GM18909 (cell line): ENCODE data around the gene TMEM11.

Experiments
- ATAC-seq: cut with Tn5 transposase; IDR thresholded peaks from one replicate; pipeline ENCODE4 v1.9.1; 2021; ENCODE audit warnings: mild to moderate bottlenecking; ENCODE audit not compliant: unreplicated experiment, poor library complexity

The TMEM11 gene

GRCh38 chr17:21186399-21187187 is 27.4 kb downstream of the TMEM11 start:
- ATAC-seq, result no peak

GRCh38 chr17:21185061-21185460 is 28.9 kb downstream of the TMEM11 start:
- ATAC-seq, result no peak

DNA sequence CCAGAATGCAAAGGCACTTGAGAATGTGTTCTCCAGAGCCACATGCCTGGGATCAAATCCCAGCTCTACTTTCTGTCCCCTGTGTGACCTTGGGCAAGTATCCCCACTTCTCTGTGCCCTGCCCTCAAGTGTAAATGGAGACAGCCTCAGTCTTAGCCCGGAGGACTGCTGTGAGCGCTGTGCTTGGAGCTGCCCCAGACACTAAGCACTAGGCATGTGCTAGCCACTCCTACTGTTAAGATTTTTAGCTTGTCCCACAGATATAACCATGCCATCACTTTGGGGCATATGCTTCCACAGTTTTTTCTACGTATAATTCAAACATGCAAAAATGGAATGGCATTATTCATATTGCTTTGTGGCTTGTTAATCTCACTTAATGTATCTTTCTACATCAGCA is 29.4 kb downstream of the TMEM11 start:
- no peak for ATAC-seq

DNA sequence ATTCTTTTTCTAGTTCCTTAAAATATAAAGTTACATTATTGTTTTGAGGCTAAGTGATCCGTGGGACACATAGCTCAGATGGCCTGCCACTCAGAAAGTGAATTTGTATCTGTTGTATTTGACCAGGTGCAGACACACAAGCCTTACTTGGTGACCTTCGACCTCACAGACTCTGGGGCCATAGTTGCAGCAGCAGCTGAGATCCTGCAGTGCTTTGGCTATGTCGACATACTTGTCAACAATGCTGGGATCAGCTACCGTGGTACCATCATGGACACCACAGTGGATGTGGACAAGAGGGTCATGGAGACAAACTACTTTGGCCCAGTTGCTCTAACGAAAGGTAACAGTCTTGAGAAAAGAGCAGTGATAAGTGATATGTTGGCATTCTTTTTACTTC is 30.5 kb downstream of the TMEM11 start:
- no peak for ATAC-seq

- ATAC-seq, result no peak
Observed at GRCh38 chr17:21177854-21178600, 35.9 kb downstream of the TMEM11 start.

GRCh38 chr17:21177401-21177800 is 36.6 kb downstream of the TMEM11 start:
- no peak for ATAC-seq

DNA sequence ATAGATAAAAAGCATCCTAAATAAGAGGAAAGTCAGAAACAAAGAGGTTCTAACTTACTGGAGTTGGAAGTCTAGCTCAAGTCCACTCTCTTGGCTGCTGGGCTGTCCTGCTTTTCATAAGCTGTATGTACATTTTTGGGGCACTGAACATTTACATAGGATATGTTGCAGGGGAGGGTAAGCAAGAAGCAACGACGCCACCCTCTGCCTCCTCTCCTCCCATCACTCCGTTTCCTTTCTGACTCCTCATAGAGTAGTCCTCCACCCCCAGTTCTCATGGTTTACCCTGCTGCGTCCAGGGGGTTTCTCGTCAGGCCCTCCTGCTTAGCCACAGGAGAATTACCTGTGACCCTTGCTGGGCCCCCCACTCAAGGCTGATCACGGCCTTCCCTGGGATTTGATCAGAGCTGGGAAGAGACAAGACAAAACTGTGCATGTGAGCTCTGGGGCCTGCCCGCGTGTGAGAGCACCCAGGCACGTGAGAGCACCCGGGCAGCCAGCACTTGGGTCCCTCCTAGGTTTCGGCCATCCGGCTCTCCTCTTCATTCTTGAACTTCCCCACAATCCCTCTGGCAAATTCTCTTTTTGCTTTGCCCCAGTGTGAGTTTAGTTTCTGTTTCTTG is 37.1 kb downstream of the TMEM11 start:
- ATAC-seq, result no peak

DNA sequence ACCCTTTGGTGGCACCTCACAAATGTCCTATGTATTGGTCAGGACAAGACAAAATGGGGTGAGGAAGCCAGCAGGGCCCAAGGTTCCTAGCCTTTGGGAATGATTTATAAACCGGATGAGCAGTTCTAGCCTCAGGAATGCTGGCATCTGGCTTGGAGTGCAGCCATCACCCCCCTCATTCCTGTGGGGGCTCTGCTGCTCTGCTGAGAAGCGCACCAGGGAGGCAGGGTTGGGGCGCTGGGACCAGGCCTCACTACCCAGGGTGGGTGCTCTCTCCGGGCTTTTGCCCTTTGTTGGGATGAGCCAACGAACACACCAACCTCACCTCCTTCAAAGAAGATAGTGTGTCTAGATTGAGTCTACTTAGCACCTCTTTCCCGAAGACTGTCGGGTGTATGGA is 39.2 kb downstream of the TMEM11 start:
- ATAC-seq, result no peak

DNA sequence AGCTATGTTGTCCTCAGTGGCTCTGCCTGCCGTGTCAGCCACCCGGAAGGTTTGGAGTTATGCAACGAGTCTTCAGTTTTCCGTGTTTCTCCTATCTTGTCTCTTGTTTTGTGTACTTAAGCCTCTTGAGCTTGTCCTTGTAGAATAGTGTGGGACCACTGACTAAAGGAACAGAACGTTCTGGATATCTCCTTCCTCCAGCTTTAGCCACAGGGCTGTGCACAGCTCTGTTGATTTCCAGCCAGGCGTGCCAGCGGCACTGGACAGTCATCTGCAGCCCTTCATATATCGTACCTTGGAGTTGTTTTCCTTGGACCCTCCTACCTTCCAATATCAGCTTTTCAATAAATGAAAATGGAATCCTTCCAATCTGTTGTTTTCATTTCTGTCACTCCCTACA is 39.8 kb downstream of the TMEM11 start:
- ATAC-seq, result no peak

- ATAC-seq, result no peak
Observed at GRCh38 chr17:21173543-21173942, 40.4 kb downstream of the TMEM11 start.

DNA sequence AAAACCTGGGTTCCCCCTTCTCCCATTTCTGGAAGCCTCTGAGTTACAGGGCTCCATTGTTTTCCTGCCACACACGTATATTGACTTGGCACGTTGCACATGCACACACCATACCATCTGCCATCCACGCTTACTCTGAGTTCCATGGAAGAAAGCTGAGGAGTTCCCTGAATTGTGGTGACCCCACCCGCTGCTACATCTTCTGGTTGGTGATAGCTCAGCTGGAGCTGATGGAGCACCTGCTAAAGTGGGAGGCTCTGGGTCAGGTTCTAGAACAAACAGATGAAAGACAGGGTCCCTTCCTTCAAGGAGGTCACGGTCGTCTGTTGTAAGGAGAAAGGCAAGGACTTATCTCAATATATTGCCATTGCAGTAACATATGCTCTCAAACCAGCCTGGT is 41.1 kb downstream of the TMEM11 start:
- no peak for ATAC-seq

GRCh38 chr17:21171970-21172510 is 41.9 kb downstream of the TMEM11 start:
- no peak for ATAC-seq

DNA sequence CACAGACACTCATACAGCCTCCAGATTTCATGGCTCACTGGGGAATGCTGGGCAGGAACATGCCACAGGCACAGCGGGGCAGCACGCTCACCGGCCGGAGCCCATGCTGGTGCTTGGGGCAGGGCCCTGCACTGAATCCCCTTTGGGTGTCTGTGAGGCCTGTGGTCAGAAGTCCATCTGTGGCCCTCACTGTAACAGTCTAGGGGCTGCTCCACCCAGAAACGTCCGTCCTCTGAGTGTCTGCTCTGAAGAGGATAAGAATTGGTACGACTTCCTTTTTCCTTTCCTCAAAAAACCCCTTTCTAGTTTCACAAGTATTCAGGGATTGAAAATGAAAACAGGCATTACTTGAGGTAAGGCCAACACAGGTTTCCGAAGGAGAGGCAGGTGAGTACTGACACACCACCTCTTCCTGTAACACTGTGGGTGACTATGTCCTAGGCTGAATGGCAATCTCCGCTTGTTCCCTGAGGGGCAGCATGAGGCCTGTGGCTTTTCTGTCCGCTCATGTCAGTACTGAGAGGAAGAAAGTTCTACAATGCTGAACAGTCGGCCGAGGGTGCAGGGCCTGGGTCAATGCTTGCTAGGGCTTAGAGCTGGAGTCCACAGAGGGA is 42.5 kb downstream of the TMEM11 start:
- ATAC-seq, result peak; percentile 72

DNA sequence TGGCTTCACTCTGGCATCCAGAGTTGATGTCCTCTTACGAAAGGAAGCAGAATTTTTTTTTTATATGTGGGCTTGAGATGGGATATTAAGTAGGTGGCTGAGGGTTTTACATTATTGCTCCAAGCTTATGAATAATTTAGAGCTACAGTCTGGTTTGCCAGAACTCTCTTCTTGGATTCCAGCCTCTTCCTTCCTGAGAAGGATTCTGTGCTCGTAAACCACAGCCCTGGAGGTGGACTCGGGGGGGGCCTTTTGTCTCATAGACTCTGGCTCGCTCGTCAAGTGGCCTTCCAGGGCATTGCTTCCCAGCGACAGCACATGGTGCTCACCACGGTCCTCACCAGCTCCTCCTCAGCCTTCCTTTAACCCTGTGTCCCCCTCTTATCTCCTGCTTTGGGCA is 43.2 kb downstream of the TMEM11 start:
- ATAC-seq, result no peak

GRCh38 chr17:21169496-21169895 is 44.5 kb downstream of the TMEM11 start:
- no peak for ATAC-seq

DNA sequence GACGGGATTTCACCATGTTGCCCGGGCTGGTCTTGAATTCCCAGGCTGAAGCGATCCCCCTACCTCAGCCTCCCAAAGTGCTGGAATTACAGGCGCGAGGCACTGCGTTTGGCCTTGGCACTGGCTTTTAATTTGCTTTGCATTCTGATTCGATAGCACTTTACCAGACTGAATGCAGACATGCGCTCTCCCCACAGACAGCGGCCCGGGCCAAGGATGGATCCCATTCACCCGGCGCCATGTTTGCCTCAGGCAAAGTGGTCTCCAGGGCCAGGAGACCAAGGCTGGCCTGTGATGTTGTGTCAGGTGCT is 45.5 kb downstream of the TMEM11 start:
- ATAC-seq, result no peak

- ATAC-seq, result no peak
Observed at GRCh38 chr17:21167303-21167702, 46.7 kb downstream of the TMEM11 start.

DNA sequence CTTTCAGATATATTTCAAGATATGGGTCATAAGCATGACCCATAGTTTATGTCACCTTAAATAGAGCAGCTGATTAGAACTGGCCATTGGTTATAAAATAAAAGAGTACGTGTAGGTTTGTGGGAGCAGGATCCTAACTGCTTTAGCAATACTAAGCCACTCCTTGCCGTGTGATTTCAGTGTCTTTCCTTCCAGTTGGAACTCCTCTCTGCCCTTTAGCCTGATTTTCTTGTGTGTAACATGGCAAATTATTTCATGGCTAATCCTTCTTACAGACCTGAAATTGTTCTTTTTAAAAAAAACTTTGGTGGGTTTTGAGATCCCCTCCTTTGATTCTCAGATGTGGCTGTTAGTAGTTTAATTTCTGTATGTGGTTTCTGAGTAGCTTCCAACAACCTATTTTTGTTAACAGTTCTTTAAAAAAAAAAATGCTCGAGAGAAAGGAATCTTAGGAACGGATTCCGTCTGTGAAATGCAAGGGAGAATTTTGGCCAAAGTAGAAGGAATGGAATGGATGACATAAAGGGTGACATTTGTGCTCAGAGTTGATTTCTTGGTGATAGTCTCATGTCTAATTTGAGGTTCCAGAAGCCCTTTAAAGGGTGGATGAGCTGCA is 47.3 kb downstream of the TMEM11 start:
- no peak for ATAC-seq

GRCh38 chr17:21165922-21166594 is 47.9 kb downstream of the TMEM11 start:
- ATAC-seq, result no peak

DNA sequence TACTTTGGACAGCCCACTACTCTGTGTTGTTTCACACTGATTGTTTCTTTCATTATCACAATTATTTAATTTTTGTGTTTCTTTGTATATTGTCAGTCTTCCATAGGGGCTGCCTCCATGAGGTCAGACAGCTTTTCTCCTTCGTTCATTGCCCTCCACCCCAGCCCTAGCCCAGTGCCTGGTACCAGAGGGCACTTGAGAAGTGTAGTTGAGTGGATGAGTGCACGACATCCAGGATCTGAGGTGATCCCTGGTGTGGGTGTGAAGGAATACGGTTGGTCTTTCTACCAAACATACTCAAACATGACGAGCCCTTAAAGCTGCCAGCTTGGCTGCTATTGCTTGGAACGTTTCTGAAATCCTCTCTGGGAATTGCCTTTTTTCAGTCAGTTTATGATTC is 49.3 kb downstream of the TMEM11 start:
- no peak for ATAC-seq
